ENCODE data around the gene BCL2L13.

Gene BCL2L13

DNA sequence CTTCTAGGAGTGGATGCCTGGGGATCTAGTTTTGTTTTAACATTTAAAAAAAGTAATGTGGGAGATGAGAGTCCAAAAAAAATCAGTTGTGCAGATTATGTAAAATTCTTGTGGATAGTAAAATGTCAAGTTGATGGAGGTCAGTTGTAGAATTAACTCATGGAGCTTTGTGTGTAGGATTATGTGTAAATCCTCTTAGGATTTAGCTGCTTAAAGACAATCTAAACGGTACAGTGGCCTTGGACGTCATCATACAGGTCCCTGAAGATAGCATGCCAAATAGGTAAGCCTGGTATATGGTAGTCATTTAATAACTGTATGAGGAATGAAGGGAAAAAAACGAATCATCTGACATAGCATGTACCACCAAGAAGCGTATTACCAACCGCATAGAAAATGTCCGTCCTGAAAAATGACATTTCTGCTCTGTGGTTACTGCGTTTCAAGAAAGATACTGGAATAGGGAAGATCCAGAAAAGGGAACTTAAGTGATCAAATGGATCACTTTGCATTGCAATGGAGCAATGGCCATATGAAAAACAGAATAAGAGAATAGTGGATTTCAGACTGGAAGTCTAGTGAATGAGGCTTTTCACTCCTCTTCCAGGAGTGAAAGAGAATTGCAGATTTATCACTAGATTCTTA lies 61.3 kb downstream of the BCL2L13 start:
- TF ChIP-seq CTCF (IDR thresholded peaks at IDR 0.05), result no peak

DNA sequence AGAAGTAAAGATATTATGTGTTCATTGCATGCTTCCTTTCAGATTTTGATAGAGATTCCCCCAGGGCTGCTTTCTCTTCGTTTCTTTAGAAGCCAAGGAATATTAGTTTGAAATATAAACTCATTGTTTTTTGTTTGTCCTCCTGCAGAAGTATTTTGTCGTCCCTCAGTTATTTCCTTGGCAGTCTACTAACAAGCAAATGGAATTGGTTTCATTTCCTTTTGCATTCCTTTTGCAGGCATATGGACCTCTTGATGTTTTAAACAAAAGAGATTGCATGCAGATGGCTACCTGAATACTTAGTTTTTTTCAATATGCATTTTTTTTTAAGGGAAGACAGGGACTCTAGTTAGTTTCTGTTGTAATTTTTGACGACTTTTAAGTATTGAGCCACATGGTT lies 62.2 kb downstream of the BCL2L13 start:
- TF ChIP-seq CTCF (IDR thresholded peaks at IDR 0.05), result no peak

DNA sequence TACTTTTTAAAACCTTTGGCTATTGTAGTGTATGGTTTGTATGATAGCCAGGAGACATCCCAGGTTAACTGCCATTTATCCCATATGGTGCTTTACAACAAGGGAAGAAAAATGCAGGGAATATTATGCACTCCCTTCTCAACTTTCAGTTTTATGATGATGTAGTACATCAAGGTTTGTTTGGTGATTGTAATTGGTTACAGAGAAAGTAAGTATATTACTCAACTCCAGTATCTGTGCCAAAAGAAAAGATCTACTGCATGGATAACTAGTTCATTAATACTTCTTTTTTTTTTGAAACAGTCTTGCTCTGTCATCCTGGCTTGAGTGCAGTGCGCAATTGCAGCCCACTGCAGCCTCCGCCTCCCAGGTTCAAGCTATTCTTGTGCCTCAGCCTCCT lies 65.3 kb downstream of the BCL2L13 start:
- TF ChIP-seq CTCF (IDR thresholded peaks at IDR 0.05), result no peak

- TF ChIP-seq CTCF (IDR thresholded peaks at IDR 0.05), result no peak
Observed at GRCh38 chr22:17705546-17705945, 67.0 kb downstream of the BCL2L13 start.

GRCh38 chr22:17705951-17706900 lies 67.7 kb downstream of the BCL2L13 start:
- TF ChIP-seq CTCF (IDR thresholded peaks at IDR 0.05), result no peak

DNA sequence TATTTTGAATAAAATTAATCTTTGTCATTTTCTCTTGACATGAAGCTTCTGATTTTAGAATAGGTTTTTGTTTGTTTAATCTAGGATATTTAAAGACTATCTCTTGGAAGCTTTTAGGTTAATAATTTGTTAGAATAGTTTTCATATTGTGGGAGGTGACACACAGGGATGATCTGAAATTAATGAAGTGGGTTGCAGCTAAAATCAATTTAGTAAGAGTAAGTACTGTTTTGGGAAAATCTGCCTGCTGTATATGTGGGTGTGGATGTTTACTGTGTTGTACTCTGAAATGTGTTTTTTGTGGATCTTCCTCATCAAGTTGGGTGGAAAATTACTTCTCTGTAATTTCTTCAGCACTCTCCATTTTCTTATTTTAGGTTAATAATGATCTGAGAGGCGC lies 68.4 kb downstream of the BCL2L13 start:
- no peak for TF ChIP-seq CTCF (IDR thresholded peaks at IDR 0.05)

DNA sequence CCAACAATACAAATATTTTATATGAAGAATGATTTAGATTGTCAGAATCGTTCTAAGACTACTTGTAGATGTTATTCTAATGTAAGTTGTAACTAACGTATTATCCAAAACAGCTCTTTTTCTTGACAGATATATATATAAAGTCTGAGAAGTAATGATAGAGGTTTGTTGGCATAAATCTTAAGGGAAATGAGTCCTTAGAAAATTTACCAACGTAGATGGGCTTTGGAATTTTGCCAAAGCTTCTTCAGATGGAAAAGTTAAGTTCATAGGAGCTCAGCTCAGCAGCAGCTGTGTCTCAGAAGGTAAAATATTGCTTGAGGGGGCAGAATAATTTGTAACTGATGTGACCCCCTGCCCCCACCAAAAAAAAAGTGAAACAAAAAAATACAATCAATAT lies 69.0 kb downstream of the BCL2L13 start:
- TF ChIP-seq CTCF (IDR thresholded peaks at IDR 0.05), result no peak

All from LNCAP (cell line).